A549 (cell line): ENCODE measurements around the gene COBL. TPM values are rescaled to one million over a fixed set of nuclear protein-coding genes. Genes with fewer than 3 reads are reported as not detected.

ENCODE experiments used
- ATAC-seq, 2 experiments: fragments of 200-7000 bp in 1 of 2; fragments of >200 bp in 1 of 2; cut with Nextera tagmentation in 1 of 2; cut with Tn5 transposase in 1 of 2; 3 replicates each; pipeline versions ENCODE4 v1.8.0 to v1.9.1; 2018 to 2020; ENCODE audit warnings: mild to moderate bottlenecking in 1 of 2, moderate library complexity in 1 of 2
- CTCF ChIA-PET: fragments of 300-600 bp; sonication (Branson Sonifier 250); formaldehyde crosslinking; extraction: SDS; loops from one replicate; lab custom pipeline; 2021; ENCODE audit warnings: antibody characterized with exemption, inconsistent platforms; lab: Yijun Ruan, JAX
- POLR2A ChIA-PET: fragments of 350-600 bp; formaldehyde crosslinking; extraction: SDS; loops from one replicate; lab custom pipeline; 2021; ENCODE audit warnings: antibody characterized with exemption, inconsistent platforms; lab: Yijun Ruan, JAX
- DNase-seq, 2 experiments: peaks; one replicate each; pipeline versions ENCODE4 v3.0.0 to v3.0.0-alpha.2; 2011 to 2016; ENCODE audit warnings: low read depth in 1 of 2, low spot score in 1 of 2
- FAIRE-seq: peaks from 2 replicates; lab custom pipeline; 2011; peaks lifted over from hg19 to GRCh38; lab: Jason Lieb, UNC
- H3K27ac ChIP-seq, 2 experiments: fragments of >200 bp; sonication (Bioruptor Twin); formaldehyde crosslinking; 3 replicates each; pipeline ENCODE4 v1.5.1; 2016 to 2017
- H3K4me1 ChIP-seq: fragments of >200 bp; sonication (Bioruptor Twin); formaldehyde crosslinking; 3 replicates; pipeline ENCODE4 v1.6.1; 2016
- H3K4me2 ChIP-seq: fragments of >200 bp; sonication (Bioruptor Twin); formaldehyde crosslinking; 3 replicates; pipeline ENCODE4 v1.6.1; 2016
- H3K4me3 ChIP-seq: fragments of >200 bp; sonication (Bioruptor Twin); formaldehyde crosslinking; 3 replicates; pipeline ENCODE4 v1.5.1; 2016
- H3K9me3 ChIP-seq: fragments of >200 bp; sonication (Bioruptor Twin); formaldehyde crosslinking; 3 replicates; pipeline ENCODE4 v1.6.1; 2016
- CBX2 ChIP-seq: fragments of 200-600 bp; sonication (generic); IDR thresholded peaks from 2 replicates; pipeline ENCODE4 v1.6.1; 2016; ENCODE audit warnings: low read depth, mild to moderate bottlenecking, borderline replicate concordance
- CBX8 ChIP-seq: fragments of 200-600 bp; sonication (generic); IDR thresholded peaks from 2 replicates; pipeline ENCODE4 v1.6.1; 2016
- CHD2 ChIP-seq: fragments of 150-350 bp; IDR thresholded peaks from 2 replicates; pipeline ENCODE4 v1.6.1; 2014; ENCODE audit warnings: low read length; ENCODE audit not compliant: partially characterized antibody
- CHD4 ChIP-seq: fragments of 200-600 bp; sonication (generic); IDR thresholded peaks from 2 replicates; pipeline ENCODE4 v1.6.1; 2016; ENCODE audit warnings: antibody characterized with exemption, mild to moderate bottlenecking, borderline replicate concordance
- E2F6 ChIP-seq: IDR thresholded peaks from 2 replicates; pipeline ENCODE4 v1.6.1; 2012; ENCODE audit warnings: low read depth, borderline replicate concordance
- EHF ChIP-seq: fragments of 250-450 bp; sonication (Bioruptor Pico); IDR thresholded peaks from 2 replicates; pipeline ENCODE4 v1.5.0; 2020; ENCODE audit warnings: mild to moderate bottlenecking
- EHMT2 ChIP-seq: fragments of 200-600 bp; sonication (generic); IDR thresholded peaks from 2 replicates; pipeline ENCODE4 v1.6.1; 2016; ENCODE audit warnings: antibody characterized with exemption, low read depth, mild to moderate bottlenecking, moderate library complexity
- ELK1 ChIP-seq: fragments of 150-350 bp; IDR thresholded peaks from 2 replicates; pipeline ENCODE4 v1.6.1; 2014; ENCODE audit warnings: low read depth, mild to moderate bottlenecking, low read length
- ESRRA ChIP-seq: fragments of 150-350 bp; IDR thresholded peaks from 2 replicates; pipeline ENCODE4 v1.6.1; 2014; ENCODE audit warnings: mild to moderate bottlenecking, low read length, borderline replicate concordance
- FOSL2 ChIP-seq, 2 experiments: fragments of 450-650 bp in 1 of 2; fragments of >200 bp in 1 of 2; sonication (Bioruptor Twin) in 1 of 2; formaldehyde crosslinking; IDR thresholded peaks; 2 replicates each; pipeline versions ENCODE4 v1.5.0 to v1.6.1; 2016 to 2020; ENCODE audit warnings: mild to moderate bottlenecking in 1 of 2, moderate library complexity in 1 of 2
- GATA3 ChIP-seq: IDR thresholded peaks from 2 replicates; pipeline ENCODE4 v1.6.1; 2012; ENCODE audit warnings: borderline replicate concordance
- HOXB13 ChIP-seq: fragments of 250-450 bp; sonication (Bioruptor Pico); IDR thresholded peaks from 2 replicates; pipeline ENCODE4 v1.5.0; 2020; ENCODE audit warnings: low read depth, mild to moderate bottlenecking, moderate library complexity
- KDM5A ChIP-seq: fragments of 200-600 bp; sonication (generic); IDR thresholded peaks from 2 replicates; pipeline ENCODE4 v1.6.1; 2016; ENCODE audit warnings: antibody characterized with exemption, mild to moderate bottlenecking
- MAX ChIP-seq: IDR thresholded peaks from 2 replicates; pipeline ENCODE4 v1.6.1; 2012
- MAZ ChIP-seq: fragments of 150-350 bp; IDR thresholded peaks from 2 replicates; pipeline ENCODE4 v1.6.1; 2014; ENCODE audit warnings: antibody characterized with exemption, low read depth, low read length, borderline replicate concordance
- MYC ChIP-seq: IDR thresholded peaks from 2 replicates; pipeline ENCODE4 v1.6.1; 2012; ENCODE audit warnings: mild to moderate bottlenecking, inconsistent platforms, low read length, improper control_type of control experiment, borderline replicate concordance
- NFE2L2 ChIP-seq: fragments of 150-350 bp; conservative IDR thresholded peaks from 2 replicates; pipeline ENCODE4 v1.6.1; 2014; ENCODE audit warnings: low read length
- NPAS2 ChIP-seq: fragments of 250-450 bp; sonication (Bioruptor Pico); IDR thresholded peaks from 2 replicates; pipeline ENCODE4 v1.8.0; 2022; ENCODE audit warnings: mild to moderate bottlenecking, moderate library complexity, borderline replicate concordance
- NR3C1 ChIP-seq: fragments of >200 bp; sonication (Bioruptor Twin); formaldehyde crosslinking; IDR thresholded peaks from 3 replicates; pipeline ENCODE4 v1.6.1; 2017
- PHF8 ChIP-seq: fragments of 200-600 bp; sonication (generic); IDR thresholded peaks from 2 replicates; pipeline ENCODE4 v1.6.1; 2016; ENCODE audit warnings: low read depth, mild to moderate bottlenecking, antibody characterized with exemption, moderate library complexity, borderline replicate concordance
- POLR2AphosphoS2 ChIP-seq: conservative IDR thresholded peaks from 2 replicates; pipeline ENCODE4 v1.6.1; 2012; ENCODE audit warnings: low read length, improper control_type of control experiment, inconsistent platforms
- RAD21 ChIP-seq, 2 experiments: fragments of >200 bp in 1 of 2; sonication (Bioruptor Twin) in 1 of 2; formaldehyde crosslinking in 1 of 2; IDR thresholded peaks in 1 of 2; conservative IDR thresholded peaks in 1 of 2; 2 replicates in 1 of 2; 3 replicates in 1 of 2; pipeline ENCODE4 v1.6.1; 2012 to 2018; ENCODE audit warnings: inconsistent platforms in 1 of 2
- RARB ChIP-seq: fragments of 250-450 bp; sonication (Bioruptor Pico); IDR thresholded peaks from 2 replicates; pipeline ENCODE4 v1.8.0; 2021; ENCODE audit warnings: mild to moderate bottlenecking, moderate library complexity
- REST ChIP-seq: fragments of 200-600 bp; sonication (generic); IDR thresholded peaks from 2 replicates; pipeline ENCODE4 v1.6.1; 2016; ENCODE audit warnings: antibody characterized with exemption, mild to moderate bottlenecking, moderate library complexity
- RFX5 ChIP-seq: fragments of 450-650 bp; IDR thresholded peaks from 2 replicates; pipeline ENCODE4 v1.7.1; 2014; ENCODE audit warnings: antibody characterized with exemption, mild to moderate bottlenecking, moderate library complexity
- TFCP2L1 ChIP-seq: fragments of 250-450 bp; sonication (Bioruptor Pico); IDR thresholded peaks from 2 replicates; pipeline ENCODE4 v1.5.0; 2021; ENCODE audit warnings: mild to moderate bottlenecking
- ZFP36 ChIP-seq: fragments of 450-650 bp; IDR thresholded peaks from 2 replicates; pipeline ENCODE4 v1.6.1; 2014; ENCODE audit warnings: borderline replicate concordance; ENCODE audit not compliant: partially characterized antibody
- ZNF302 ChIP-seq: fragments of 250-450 bp; sonication (Bioruptor Pico); IDR thresholded peaks from 2 replicates; pipeline ENCODE4 v1.9.0; 2021; ENCODE audit warnings: inconsistent platforms, mild to moderate bottlenecking, moderate library complexity
- WGBS: methylation state at CpG from one replicate; pipeline ENCODE4 v1.1.6; 2017; ENCODE audit errors: missing lambda C conversion rate; 5-methylcytosine and 5-hydroxymethylcytosine counted together
- polyA plus RNA-seq, 4 experiments: library from polyadenylated mRNA; depleted of rRNA in 3 of 4; stranded (reverse); fragments of >200 nt; fragmentation: RNase III in 1 of 4; extraction: RNeasy Plus Mini Kit Qiagen cat#74134 plus additional on column Dnase treatment in 1 of 4; gene quantifications; 2 replicates in 3 of 4; 3 replicates in 1 of 4; pipeline ENCODE4 v1.2.3, GENCODE V29; 2011 to 2017

Gene COBL
- polyA plus RNA-seq, 2 of the 4 experiments (the other 2 are of a cell fraction) = 1.5 to 7.4 TPM

GRCh38 chr7:51012569-51013217, 303.9 kb downstream of the COBL start:
- no peak overlapping the region for H3K27ac ChIP-seq
- FAIRE-seq = no peak
- WGBS = 54% methylated on average over 8 of the region's 8 CpGs
- ChIA-PET POLR2A (no interaction called here), CTCF (no interaction called here)
- no peak for TF ChIP-seq EHMT2
- TF ChIP-seq ESRRA = no peak
- TF ChIP-seq RARB (CRISPR knock-in tag) = no peak
- no peak for TF ChIP-seq MYC
- TF ChIP-seq PHF8 = no peak
- TF ChIP-seq RAD21 (conservative IDR thresholded peaks at IDR 0.05 in 1 of 2, IDR thresholded peaks at IDR 0.05 in 1 of 2) = no peak
- TF ChIP-seq GATA3 = no peak
- no peak for TF ChIP-seq E2F6
- no peak for TF ChIP-seq KDM5A
- no peak for TF ChIP-seq CHD4
- no peak for DNase-seq
- no peaks in the 10 kb centered on the region for H3K9me3 ChIP-seq
- no peak overlapping the region for H3K4me2 ChIP-seq
- no peak for ATAC-seq
- no peak overlapping the region for H3K4me3 ChIP-seq
- H3K4me1 ChIP-seq = peaks cover 18% of the 10 kb centered on the region; the same call in 2 of the 3 replicates

DNA sequence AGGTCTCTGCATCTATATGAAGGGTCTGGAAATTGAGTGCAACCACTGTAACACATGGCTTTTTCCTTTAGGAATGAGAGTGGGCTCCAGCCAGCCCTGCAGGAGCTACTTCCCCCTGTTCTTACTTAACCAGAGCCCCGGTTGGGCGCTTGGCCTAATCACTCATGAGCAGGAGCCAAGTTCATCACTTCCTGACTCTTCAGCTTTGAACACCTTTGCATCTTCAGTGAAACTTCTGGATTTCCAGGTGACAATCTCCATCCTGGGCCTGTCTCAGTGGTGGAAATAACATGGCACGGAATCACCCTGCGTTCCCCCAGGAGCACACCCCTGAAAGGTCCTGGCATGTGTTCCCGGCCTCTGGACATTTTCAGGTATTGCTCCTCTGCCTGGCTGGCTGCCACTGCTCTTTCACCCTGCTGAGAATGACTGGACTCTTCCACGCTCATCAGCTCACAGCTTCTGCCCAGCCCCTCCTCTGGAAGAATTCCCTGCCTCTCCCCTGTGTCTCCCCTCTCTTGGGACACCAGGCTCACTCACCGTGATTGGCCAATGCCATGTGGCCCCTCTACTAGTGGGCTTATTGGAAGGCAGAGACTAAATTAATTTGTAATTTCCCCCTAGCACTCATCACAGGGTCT, 304.8 kb downstream of the COBL start:
- H3K4me2 ChIP-seq = no peak overlapping the region
- no peak for TF ChIP-seq CBX2
- TF ChIP-seq POLR2AphosphoS2 = no peak
- no peak for TF ChIP-seq EHF (CRISPR knock-in tag)
- TF ChIP-seq NFE2L2 = no peak
- no peak for TF ChIP-seq ZFP36
- no peak for TF ChIP-seq MAZ
- TF ChIP-seq ZNF302 = no peak
- TF ChIP-seq CHD2 = no peak
- no peak for TF ChIP-seq GATA3
- no peak for TF ChIP-seq NPAS2
- TF ChIP-seq ESRRA = no peak
- no peak for TF ChIP-seq HOXB13 (CRISPR knock-in tag)
- TF ChIP-seq RFX5 = no peak
- TF ChIP-seq ELK1 = no peak
- no peak for TF ChIP-seq REST
- no peak for TF ChIP-seq TFCP2L1 (CRISPR knock-in tag)
- TF ChIP-seq NR3C1 = no peak
- no peak for TF ChIP-seq CBX8
- no peak for TF ChIP-seq FOSL2 (IDR thresholded peaks at IDR 0.05)
- TF ChIP-seq FOSL2 (CRISPR knock-in tag; IDR thresholded peaks at IDR 0.05) = no peak
- no peak for TF ChIP-seq MAX
- TF ChIP-seq, all 56 proteins: peak for 0
- Histone ChIP-seq H3K4me3 (no peak overlapping the region), H3K27ac (no peak overlapping the region), H3K9me3 (no peaks in the 10 kb centered on the region), H3K4me1 (peaks cover 18% of the 10 kb centered on the region; the same call in 2 of the 3 replicates)
- ChIA-PET CTCF (interaction anchor here (0.7 kb wide), 1 partner anchor 347 kb away, joined by 3 read pairs; no protein-coding TSS in a partner anchor), POLR2A (no interaction called here)
- no peak for ATAC-seq
- no peak for DNase-seq
- FAIRE-seq = no peak
- 74% methylated on average over 7 of the region's 7 CpGs for WGBS
